Astrocyte of the cerebellum (primary cell): ENCODE results near the gene IVNS1ABP.

Source experiments
- DNase-seq: peaks from one replicate; pipeline ENCODE4 v3.0.0-alpha.2; 2011; ENCODE audit warnings: low read depth
- H3K4me3 ChIP-seq: 2 replicates; pipeline ENCODE4 v1.5.1; 2011; ENCODE audit warnings: mild to moderate bottlenecking, low read depth, low read length, moderate library complexity
- in situ Hi-C: cut with HindIII; loops from 2 replicates; pipeline ENCODE4 v1.10.0; 2017; ENCODE audit warnings: low sequenced_read_pairs
- TF ChIP-seq, protein P1 (sequence below): IDR thresholded peaks from 2 replicates; pipeline ENCODE4 v1.5.1; 2012; ENCODE audit warnings: low read length, low read depth, moderate library complexity, mild to moderate bottlenecking; ENCODE audit errors: missing control alignments

The IVNS1ABP gene

DNA sequence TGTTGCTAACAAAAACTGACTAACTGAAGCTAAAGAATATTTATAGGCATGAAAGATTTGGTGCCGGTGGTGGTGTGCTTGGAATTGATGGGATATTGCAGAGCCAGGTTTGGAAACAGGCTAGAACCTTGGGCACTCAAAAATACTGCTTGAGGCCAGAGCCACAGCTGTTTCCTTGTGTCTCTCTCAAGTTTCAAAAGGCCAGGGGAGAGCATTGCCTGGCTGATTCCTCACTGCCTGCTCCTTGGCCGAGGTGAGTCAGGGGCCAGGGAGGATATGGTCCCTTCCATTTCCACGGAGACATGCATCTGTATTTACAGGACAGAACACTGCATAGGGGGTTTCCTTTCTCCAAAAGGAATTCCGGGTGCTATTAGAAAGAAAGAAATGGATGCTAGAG, 36.1 kb upstream of the IVNS1ABP start:
- in situ Hi-C loops = no loop called here
- DNase-seq = no peak
- no peak overlapping the region for H3K4me3 ChIP-seq
- TF ChIP-seq, protein P1, sequence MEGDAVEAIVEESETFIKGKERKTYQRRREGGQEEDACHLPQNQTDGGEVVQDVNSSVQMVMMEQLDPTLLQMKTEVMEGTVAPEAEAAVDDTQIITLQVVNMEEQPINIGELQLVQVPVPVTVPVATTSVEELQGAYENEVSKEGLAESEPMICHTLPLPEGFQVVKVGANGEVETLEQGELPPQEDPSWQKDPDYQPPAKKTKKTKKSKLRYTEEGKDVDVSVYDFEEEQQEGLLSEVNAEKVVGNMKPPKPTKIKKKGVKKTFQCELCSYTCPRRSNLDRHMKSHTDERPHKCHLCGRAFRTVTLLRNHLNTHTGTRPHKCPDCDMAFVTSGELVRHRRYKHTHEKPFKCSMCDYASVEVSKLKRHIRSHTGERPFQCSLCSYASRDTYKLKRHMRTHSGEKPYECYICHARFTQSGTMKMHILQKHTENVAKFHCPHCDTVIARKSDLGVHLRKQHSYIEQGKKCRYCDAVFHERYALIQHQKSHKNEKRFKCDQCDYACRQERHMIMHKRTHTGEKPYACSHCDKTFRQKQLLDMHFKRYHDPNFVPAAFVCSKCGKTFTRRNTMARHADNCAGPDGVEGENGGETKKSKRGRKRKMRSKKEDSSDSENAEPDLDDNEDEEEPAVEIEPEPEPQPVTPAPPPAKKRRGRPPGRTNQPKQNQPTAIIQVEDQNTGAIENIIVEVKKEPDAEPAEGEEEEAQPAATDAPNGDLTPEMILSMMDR = no peak

DNA sequence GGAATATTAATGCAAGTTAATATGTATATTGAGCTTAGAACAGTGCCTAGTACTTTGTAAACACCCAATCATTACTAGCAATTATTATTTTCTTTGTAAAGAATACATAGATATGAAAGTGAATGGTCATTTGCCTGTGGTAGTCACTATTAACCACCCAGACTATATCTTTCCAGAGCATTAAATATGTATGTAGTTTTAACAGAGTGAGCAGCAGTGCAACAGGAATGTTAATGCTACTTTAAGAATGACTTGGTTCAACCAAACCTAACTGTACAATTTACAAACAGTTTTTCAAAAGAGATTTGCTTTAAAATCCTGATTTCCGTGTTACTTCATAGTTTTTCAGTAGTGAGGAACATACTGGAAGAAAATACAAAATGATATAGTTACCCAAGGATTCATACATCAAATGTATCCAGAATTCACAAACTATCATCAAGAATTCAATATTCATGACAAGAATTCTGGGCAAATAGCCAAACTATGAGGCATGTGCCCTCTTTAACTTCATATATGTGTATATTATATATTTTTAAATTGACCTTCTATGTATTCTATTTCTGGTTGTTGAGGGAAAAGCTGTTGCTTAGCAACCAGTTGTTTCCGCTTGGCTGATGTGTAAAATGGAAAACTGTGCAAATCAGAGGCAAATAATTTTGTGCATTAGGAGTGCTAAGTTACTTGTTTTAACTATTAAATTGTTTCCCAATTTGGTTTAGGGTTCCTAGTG, 34.9 kb upstream of the IVNS1ABP start:
- TF ChIP-seq, protein P1 = no peak
- in situ Hi-C loops = no loop called here
- H3K4me3 ChIP-seq = no peak overlapping the region
- DNase-seq = no peak

DNA sequence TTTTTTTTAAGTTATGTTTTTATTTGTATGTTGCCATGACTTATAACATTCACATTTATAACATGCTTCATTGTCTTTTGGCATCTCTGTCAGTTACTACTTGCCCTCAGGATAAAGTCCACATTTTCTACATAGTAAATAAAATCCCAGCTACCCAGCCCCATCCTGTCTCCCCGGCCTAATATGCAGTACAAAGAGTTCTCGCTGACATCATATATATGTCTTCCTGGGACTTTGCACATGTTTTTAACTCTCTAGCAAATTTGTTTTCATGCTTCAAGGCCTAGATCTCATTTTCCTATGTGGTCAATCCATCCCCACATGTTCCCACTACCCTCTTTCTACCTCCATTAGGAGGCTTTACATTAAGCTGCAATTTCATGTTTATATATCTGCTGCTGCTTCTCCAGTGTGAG, 33.0 kb upstream of the IVNS1ABP start:
- no peak for DNase-seq
- in situ Hi-C loops = no loop called here
- no peak overlapping the region for H3K4me3 ChIP-seq
- TF ChIP-seq, protein P1 = no peak

DNA sequence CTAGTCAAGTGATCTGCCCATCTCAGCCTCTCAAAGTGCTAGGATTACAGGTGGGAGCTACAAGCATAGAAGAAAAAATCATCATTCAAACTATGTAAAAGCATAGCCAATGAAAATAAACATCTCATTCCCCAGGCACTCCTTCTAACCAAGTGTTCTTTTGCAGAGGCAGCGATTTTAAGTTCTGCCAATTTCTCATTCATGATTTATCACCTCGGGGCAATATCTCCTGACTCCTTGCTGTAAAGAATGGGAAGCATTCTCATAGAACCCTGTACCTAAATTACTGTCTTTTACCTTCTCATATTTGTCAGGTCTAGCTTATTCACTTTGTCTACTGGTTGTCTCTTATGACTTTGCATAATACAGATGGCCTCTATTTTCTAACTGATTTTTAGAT, 32.5 kb upstream of the IVNS1ABP start:
- no peak overlapping the region for H3K4me3 ChIP-seq
- TF ChIP-seq, protein P1 = no peak
- in situ Hi-C loops = no loop called here
- DNase-seq = peak; percentile 29

DNA sequence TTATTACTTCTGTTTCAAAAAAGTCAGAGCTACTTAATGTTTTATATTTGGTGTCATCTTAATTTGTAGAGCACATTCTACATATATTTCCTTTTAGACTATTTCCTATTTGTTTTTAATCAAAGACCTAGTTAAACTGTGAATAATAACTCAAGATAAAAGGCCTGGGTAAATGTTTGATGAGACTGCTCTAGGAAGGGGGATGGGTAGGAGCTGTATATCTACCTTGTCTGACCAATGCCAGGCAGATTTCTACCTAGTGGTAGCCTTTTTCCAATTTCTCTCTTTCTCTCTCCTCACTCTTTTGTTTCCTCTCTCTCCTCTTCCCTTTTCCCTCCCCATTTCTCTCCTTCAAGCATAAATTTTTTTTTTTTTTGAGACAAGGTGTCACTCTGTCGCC, 31.9 kb upstream of the IVNS1ABP start:
- TF ChIP-seq, protein P1 = no peak
- DNase-seq = no peak
- no peak overlapping the region for H3K4me3 ChIP-seq
- in situ Hi-C loops = no loop called here

DNA sequence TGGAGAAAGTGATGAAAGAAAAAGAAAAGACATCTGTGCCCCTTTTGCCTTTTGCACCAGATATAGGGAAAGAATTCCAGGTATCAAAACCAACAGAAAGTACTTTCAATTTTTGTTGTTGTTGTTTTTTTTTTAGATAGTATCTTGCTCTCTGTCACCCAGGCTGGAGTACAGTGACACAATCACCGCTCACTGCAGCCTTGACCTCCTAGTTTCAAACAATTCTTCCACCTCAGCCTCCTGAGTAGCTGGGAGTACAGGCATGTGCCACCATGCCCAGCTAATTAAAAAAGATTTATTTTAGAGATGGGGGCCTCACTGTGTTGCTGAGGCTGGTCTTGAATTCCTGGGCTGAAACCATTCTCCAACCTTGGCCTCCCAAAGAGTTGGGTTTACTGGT, 31.3 kb upstream of the IVNS1ABP start:
- in situ Hi-C loops = no loop called here
- TF ChIP-seq, protein P1 = no peak
- H3K4me3 ChIP-seq = no peak overlapping the region
- no peak for DNase-seq
